CD4-positive, alpha-beta T cell treated with Interleukin-2 at 100 ng/mL for 4 hours (primary cell): ENCODE results near the gene FGG.
"Not testable (repeated sequence)": the region's sequence is repeated elsewhere in the genome, so short reads cannot be mapped to it uniquely, and the experiment has no call there.

Experiments
- DNase-seq: peaks from one replicate; pipeline ENCODE4 v3.0.0-alpha.2; 2020; ENCODE audit warnings: low spot score

FGG gene

GRCh38 chr4:154610582-154610981 lies 1.9 kb downstream of the FGG start:
- no peak for DNase-seq

GRCh38 chr4:154609532-154609931 lies 2.9 kb downstream of the FGG start:
- DNase-seq = no peak

DNA sequence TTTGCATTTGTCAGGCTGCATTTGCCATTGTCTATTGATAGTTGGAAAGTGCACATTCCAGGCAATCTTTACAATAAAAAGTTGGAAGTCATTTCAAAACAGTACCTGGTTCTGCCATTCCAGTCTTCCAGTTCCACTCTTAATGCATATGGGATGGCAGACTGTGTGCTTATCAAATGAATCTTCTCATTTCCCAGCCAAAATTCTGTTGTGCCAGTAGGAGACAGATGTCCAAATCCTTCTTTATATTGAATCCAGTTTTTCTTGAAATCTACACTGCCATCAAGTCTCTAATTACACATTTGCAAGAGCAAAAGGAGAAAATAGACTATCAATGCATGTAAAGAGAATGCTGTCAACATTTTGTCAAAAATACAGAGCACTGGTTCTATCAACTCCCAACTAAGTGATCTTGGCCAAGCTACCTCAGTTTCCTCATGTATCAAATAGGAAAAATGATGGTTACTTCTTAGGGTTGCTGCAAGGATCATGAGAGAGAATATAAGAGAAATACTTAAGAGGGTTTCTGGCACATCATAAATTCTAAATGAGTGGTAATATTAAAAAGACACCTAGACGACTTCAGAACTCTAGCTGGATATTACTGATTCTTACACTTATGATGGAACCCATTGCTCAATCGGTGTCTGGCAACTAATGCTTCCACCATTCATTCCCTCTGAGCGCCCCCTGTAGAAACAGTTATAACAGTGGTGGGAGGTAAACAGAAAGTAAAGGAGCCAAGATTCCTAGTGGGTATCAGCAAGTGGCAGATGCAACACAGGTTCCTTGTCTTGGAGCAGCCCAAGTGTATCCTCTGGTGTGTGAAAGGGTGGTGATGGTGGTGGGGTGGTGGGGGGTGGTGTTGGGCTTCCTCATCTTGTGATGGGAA lies 3.8 kb downstream of the FGG start:
- no peak for DNase-seq

DNA sequence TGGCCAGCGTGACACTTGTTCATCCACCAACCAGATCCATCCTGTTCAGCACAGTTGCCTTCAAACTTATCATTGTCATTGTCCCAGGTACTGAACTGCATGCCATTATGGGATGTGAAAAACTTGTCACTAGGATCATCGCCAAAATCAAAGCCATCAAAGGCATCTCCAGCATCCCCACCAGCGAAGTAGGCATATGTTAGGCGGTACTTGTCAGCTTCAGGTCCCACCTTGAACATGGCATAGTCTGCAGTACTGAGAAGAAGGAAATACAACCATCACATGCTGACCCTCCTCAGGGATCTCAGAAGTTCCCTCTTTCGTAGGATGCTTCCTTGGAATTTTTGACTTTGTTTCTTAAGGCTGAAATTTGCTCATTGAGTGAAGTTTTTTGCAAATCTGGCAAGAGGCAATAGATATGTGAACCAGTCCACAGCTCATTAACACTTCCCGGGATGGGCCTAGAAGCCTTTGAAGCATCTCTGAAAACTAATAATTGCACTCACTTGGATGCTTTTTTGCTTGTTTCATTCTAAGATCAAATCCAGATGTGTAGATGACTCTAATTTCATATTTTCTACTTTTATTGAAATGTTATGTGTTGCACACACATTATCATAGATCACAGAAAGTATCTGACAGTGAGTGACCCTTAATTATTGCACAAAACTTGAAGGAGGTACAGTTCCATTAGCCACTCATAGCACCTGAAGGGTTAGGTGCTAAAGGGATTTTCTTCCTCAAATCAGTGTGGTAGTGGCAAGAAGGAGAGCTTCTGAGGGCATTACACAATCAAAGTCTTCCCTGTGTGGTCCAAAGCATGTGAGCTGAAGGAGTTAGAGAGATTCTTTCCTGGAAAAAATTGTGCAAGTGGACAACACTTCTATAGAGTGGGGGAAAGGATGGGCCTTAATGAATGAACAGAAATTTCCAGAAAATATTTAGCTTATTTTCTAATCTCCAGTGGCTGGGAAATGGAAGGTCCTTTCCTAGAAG lies 5.4 kb downstream of the FGG start:
- DNase-seq = no peak

GRCh38 chr4:154604696-154605200 lies 7.7 kb downstream of the FGG start:
- no peak for DNase-seq

GRCh38 chr4:154603033-154603943 lies 9.2 kb downstream of the FGG start:
- no peak for DNase-seq

GRCh38 chr4:154602404-154603020 lies 9.9 kb downstream of the FGG start:
- DNase-seq = no peak

DNA sequence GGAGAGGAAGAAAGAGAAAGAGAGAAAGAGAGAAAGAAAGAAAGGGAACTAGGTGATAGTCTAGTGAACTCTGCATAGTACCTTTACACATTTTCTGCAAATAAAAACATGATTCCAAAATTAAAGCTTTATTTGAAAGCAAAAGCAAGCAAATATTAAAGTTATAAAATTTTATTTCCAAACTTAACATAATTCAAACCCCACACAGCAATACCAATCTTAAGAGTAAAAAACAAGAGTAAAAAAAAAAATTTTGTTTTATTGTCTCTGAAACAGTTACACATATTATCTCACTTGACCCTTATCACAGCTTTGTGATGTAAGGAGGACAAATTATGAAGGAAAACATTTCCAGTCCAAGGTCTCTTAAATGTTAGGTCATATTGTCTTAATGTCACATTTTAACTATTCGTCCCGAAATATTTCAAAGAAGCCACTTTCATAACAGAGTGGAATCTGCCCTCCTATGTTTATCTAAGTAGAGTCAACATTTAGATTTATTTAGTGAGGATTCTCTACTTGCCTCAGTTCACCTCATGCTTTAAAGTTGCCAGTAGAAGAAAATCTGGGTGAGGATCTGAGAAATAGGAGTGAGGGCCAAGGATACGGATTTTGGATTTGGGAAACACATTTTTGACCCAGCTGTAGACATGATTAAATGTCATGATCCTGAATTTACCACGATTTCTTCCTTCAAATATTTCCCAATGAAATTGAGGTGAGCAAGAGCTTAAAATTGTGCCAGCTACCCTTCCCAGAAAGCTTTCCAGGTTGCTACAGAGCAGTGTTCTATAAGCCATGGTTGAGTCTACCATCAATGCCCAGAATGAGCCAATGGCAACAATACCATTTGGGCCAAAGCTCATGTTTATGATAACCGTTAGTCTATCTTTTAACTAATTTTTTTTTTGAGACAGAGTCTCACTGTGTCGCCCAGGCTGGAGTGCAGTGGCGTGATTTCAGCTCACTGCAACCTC lies 14.4 kb downstream of the FGG start:
- no peak for DNase-seq

- not testable (repeated sequence) for DNase-seq
Observed at GRCh38 chr4:154597281-154597680, 15.2 kb downstream of the FGG start.

DNA sequence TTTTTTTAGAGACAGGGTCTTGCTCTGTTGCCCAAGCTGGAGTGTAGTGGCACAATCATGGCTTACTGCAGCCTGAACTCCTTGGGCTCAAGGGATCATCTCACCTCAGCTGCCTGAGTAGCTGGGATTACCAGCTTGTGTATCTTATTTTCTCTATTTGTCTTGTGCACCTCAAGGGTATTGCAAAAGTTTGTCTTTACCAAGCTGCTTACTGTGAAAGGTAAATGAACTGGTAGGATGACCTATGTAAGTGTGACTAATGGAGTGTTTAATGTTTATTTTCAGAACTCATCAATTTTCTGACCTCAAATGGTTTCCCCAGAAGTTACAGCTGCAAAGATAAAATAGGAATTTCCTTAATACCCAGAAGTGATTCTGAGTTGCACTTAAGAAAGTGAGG lies 16.6 kb downstream of the FGG start:
- no peak for DNase-seq

- not testable (repeated sequence) for DNase-seq
Observed at GRCh38 chr4:154594343-154594742, 18.1 kb downstream of the FGG start.

- no peak for DNase-seq
Observed at GRCh38 chr4:154593868-154594267, 18.6 kb downstream of the FGG start.

DNA sequence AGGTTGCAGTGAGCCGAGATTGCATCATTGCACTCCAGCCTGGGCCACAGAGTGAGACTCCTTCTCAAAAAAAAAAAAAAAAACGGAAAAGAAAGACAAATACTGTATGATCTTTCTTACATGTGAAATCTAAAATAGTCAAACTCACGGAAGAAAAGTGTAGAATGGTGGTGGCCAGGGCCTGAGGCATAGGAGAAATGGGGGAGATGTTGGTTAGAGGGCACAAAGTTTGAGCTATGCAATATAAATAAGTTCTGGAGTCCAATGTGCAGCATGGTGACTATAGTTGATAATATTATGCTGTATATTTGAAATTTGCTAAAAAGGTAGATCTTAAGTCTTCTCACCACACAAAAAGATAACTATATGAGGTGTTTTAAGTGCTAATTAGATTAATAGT lies 20.6 kb downstream of the FGG start:
- no peak for DNase-seq

DNA sequence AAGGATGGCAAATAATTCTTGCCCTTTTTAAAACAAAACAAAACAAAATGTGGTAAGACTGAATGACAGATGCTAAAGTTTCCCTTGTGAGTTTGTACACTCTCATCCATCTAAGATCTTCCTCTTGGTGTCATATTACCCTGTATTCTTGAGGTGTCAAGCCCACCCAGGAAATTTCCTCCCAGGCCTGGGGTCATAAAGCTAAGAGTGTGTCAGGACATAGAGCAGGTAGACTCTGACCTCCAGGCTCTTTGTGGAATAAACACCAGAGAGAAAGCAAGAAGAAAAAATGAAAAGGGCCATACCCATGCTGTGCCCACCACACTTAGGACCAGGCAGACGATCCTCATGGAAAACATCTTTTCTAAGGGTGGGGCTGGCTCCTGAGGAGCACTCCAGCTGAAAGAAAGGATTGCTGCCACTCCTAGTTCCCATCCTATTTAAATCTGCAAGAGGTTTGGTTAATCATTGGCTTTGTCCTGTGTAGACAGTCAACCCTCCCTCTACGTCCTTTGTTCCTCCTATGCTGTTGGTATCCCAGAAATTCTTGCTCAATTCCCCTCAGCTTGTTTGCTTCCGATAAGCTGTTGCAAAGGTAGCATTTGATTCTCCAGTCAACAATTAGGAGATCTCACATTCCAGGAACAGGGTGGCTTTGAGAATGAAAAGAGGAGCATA lies 22.0 kb downstream of the FGG start, which contains the start of gene FGA:
FGA (minus strand) TSS at position 414 of the 678 bp plus-strand sequence; CDS start at position 359, 55 bp downstream.
- DNase-seq = no peak

DNA sequence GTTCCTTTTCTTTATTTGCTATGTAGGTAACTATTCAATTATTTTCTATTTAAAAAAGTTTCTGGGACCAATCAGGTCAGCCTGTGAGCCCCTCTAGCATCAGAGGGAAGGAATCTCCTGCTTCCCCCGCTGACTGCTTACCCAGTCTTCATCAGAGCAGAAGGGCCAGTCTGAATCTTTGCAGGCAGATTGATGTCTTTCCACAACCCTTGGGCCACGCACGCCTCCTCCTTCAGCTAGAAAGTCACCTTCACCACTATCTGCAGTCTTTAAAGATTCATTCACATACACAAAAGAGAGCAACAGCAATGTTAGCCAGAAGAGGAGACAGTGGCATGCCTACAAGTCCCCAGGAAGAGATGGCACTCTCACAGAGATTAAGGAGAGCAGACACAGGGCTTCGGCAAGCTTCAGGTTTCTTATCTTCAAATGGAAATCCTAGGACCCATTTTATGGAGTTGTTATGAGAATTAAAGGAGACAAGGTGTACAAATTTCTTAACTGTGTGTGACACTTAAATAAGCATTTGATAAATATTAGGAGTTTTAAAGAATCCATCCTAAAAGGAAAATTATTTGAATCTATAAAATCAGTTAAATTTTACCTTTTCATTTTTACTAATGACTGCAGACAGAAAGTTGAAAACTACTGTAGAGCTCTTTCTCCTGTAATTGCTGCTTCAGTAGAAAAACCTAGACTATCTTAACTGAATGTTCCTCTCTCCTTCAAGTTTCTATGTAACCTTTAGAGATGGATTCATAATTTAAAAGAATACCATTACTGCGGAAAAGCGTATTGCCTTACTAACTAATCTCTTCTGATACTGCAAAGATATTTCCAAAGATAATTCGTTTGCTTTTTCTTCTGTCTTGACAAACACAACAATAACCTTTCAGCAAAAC lies 22.9 kb downstream of the FGG start:
- no peak for DNase-seq

- no peak for DNase-seq
Observed at GRCh38 chr4:154588198-154588597, 24.3 kb downstream of the FGG start.

DNA sequence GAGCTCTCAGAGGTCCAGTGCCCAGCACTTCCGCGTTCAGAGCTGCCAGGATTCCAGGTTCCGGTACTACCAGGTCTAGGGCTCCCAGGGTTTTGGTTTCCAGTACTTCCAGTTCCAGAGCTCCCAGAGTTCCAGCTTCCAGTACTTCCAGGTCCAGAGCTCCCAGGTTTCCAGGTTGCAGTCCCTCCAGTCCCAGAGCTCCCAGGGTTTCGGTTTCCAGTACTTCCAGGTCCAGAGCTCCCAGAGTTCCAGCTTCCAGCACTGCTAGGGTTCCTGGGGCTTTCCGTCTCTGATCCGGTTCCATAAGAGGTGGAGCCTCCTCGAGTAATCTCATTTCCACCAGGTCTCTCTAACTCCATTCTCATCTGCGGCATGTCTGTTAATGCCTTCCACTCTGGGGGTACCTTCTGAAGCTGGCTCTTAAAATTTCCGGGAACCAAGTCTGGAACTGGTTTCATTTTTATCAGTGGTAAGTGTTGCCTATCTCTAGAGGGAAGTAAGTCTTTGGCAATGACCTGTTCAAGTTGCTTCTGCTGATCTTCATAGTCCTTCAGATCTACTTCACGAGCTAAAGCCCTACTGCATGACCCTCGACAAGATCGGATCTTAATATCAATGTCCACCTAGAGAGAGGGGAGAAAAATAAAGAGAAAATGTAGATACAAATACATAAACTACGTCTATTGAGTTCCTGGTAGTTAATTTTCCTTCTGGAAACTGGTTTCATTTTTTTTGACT lies 26.0 kb downstream of the FGG start:
- DNase-seq = no peak
